HG03039 (cell line): ENCODE results near the gene GRM7.

Source experiments
- ATAC-seq: cut with Tn5 transposase; IDR thresholded peaks from one replicate; pipeline ENCODE4 v1.9.1; 2021; ENCODE audit warnings: mild to moderate bottlenecking, moderate library complexity; ENCODE audit not compliant: unreplicated experiment

The GRM7 gene

GRCh38 chr3:7695049-7695448 is 834.1 kb downstream of the GRM7 start:
- ATAC-seq = no peak

DNA sequence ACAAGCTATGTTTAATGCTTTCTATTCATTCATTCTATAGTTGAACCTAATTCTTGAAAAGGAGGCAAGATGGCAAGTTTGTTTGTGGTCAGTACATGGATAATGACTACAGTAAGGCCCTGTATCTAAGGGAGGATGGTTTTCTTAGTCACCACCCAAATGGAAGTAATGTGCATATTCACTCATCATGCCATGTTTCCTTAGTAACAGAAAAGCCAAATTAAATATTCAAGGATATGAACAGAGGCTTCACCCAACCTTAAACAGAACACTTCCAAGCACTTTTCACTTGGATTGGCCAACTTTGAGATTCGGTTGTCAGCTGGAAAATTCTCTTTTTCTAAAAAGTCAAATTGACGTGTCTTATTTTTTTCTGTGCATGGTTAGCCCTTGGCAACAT is 835.4 kb downstream of the GRM7 start:
- ATAC-seq = no peak

DNA sequence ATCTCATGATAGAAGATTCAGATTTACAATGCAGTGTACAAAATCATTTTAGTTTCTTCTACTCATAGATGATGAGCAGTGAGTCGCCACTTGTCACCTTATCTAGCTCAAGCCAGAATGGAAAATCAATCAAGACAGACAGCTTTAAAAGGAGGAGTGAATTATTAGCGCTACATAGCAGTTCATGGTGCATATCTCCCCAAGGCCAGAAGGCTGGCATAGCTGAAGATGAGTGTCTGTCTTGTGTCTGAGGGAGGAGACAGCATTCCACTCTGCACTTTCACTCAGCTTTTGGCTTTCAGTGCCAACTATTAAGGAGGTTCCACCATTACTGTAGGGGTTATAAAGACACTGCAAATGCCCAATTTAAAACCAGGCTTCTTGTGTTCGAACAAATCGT is 836.6 kb downstream of the GRM7 start:
- no peak for ATAC-seq

- no peak for ATAC-seq
These were observed 839.6 kb downstream of the GRM7 start for GRCh38 chr3:7700539-7700938.

GRCh38 chr3:7700977-7701376 is 840.1 kb downstream of the GRM7 start:
- no peak for ATAC-seq

DNA sequence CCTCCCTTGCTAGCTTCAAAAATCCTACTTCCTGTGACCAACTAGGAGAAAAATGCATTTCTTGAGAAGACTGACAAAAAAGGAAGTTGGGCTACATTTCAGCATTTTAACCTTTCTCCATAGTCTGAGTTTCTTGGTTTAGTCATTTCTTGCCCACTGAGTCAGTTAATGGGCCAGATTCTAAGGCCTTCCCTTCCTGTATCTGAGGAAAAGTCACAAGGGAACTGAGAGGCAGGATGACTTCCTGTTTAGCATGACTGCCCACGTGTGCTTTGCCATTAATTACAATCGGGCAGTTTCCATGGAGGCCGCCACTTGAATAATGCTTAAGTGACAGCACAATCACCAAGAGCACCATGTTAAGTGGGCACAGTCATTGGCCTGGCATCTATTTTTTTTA is 846.3 kb downstream of the GRM7 start:
- no peak for ATAC-seq

DNA sequence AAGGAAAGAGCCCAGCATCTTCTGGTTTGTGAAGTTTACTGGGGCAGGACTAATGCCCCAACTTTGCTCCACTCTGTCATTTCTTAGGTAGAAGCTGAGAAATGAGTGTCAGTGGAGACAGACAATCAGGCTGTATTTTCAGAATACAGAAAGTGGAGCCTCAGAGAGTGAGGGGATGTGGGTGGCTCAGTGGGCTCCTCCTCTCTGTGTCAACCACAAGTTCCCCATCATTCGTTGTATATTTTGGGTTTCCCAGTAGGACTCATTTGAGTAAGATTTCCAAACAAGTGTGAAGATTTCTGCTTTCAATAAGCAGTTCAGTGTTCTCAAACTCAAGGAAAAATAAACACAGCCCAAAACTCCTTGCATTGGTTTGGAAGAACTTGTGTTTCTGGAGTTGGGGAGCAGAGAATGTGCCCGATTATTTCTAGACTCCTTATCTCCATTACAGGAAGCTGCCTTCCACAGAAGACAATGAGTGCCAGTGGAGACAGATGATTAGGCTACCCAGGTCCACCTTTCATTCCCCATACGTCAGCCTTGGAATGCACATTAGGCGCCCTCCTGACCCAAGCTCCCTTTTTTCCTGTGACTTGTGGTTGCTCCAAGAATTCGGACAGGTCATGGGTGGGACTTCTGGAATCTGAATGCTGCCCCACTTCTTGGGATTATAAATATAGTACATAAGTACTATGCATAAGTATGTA is 848.6 kb downstream of the GRM7 start:
- no peak for ATAC-seq

- no peak for ATAC-seq
These were observed 849.4 kb downstream of the GRM7 start for GRCh38 chr3:7710284-7710683.

DNA sequence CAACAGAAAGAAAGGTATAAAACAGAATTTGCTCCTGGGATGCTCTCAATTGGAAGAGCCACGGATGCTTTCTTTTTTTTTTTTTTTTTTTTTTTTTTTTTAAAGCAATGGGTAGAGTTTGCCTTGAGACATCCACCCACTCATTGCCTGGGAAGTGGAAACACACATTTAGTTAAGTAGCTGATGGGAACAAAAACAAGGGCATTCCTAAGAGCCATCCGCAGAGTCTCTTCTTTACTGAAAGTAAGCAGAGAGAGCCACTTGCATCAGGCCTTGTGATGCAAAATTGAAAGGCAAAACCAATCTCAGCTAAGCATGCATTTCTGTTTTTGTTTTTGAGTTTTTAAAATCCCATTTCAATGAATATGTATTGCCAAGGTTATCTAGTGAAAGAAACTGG is 852.8 kb downstream of the GRM7 start:
- no peak for ATAC-seq

DNA sequence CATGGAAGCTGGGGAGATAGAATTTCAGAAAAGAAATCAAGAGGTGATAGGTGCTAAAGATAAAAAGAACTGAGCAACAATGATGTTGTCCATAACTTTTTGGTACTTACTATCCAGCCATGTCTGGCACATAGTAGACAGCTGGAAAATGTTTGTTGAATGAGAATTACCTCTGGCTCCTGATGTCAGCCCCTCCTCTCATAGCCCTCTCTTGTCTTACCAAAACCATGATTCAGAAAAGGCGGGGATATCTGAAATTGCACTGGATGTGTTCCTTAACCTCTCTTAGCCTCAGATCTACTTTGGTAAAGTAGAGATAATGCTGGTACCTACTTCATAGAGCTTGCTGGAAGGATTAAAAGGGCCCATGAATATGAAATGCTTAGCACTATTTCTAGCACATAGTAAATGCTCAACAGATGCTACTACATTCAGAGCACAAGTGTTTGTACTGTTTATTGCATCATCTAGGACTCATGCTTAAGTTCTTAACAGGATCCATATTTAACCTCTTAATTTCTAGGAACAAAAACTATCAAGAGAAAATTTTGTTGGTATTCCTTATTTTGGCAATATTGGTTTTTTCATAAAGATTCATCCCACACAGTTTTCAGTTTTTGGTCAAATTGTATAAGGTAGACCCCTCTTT is 859.9 kb downstream of the GRM7 start:
- no peak for ATAC-seq

DNA sequence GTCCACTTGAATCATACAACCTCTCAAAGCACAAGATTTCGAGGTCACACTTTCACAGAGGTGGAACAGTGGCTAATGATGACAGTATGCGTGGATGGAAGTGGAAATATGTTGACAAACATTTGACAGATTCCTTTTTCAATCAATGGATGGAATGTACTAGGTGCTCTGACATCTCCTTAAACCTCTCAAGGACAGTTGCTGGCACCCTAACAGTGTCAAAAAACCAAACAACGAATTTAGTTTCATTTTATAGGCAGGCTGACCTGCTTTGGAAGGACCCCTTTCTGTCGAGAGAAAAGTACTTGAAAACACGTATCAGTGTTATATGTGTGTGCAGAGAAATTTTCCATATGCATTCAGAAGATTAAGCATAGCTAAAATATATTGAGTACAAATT is 861.0 kb downstream of the GRM7 start:
- ATAC-seq = no peak

GRCh38 chr3:7728566-7729519 is 867.9 kb downstream of the GRM7 start:
- ATAC-seq = no peak

GRCh38 chr3:7733933-7734332 is 873.0 kb downstream of the GRM7 start:
- ATAC-seq = no peak

DNA sequence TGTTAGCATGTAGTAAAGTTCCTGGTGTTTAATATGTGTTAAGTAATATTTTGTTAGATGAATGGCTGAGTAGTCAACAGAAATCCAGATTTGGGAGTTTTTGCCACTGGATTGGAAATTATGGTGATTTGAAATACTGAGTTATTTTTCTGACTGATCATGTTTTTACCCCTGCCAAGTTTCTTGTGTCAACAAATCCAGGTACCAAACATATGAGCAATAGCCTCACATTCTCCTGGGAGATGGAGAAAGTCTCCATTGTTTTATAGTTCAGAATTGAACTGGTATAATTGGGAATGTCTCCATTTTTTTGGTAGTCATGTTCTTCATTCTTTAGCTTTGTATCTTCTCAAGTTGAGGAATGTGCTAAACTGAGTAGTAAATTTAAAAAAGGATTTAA is 873.5 kb downstream of the GRM7 start:
- ATAC-seq = no peak

- no peak for ATAC-seq
These were observed 876.3 kb downstream of the GRM7 start for GRCh38 chr3:7737263-7737662.

GRCh38 chr3:7739754-7740153 is 878.8 kb downstream of the GRM7 start:
- no peak for ATAC-seq

GRCh38 chr3:7740458-7740857 is 879.5 kb downstream of the GRM7 start:
- no peak for ATAC-seq

DNA sequence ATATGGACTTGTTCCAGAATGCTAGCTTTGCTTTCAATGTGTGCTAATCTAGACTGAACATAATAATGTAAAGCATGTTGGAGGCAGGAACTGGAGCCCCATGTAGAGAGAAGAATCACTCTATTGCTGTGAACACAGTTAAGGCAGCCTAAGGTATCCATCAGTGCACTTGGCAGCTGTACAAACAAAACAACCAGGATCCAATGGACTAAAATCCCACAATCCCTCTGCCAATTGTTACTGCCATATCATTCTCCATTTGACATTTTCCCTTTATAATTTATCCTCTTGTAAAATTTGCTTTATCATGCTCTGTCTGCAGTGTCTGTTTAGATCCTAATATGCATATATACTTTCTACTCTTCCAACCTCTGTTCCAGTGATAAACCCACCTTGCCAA is 883.9 kb downstream of the GRM7 start:
- no peak for ATAC-seq

- ATAC-seq = no peak
These were observed 884.8 kb downstream of the GRM7 start for GRCh38 chr3:7745711-7746110.

DNA sequence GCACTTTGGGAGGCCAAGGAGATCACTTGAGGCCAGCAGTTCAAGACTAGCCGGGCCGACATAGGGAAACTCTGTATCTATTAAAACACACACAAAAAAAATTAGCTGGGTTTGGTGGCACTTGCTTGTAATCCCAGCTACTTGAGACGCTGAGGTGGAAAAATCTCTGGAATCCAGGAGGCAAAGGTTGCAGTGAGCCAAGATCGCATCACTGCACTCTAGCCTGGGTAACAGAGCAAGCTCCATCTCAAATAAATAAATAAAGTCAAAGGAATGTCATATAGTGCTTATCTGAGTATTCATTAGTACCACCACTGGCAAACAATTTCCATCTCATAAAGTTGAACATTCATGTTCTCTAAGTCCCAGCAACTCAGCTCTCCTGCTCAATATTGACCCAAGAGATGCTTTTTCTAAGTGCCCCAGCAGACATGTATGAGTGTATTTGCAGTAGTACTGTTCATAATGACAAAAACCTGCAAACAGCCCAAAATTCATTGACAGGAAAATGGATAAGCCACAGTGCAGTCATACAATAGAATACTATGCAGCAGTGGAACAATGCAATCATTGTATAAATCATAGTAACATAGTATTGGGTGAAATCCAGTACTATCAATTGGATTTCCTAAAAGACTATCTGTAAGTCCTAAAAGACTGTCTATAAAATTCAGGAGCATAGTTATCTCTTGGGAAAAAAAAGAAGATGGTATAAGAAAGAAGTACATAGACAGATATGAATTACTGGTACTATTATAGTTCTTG is 889.2 kb downstream of the GRM7 start:
- ATAC-seq = no peak

DNA sequence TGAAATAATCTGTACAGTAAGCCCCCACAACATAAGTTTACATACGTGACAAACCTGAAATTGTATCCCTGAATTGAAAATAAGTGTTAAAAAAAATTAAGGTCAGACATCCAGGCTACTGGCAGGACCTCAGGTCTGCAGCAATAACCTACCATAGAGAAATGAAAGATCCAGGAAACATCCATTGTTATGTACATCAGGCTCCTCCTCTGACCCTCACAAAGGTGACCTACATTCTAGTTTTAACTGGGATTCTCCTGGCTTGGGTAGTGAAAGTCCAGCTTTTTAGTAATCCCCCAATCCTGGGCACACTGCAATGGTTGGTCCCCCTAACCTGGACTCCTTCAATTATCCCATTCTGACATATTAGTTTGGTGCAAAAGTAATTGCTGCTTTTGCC is 891.1 kb downstream of the GRM7 start:
- ATAC-seq = no peak
